Skeletal muscle tissue (tissue), 4 donors: Measurements from ENCODE around the gene FRMD4A. TPM values are rescaled to one million over a fixed set of nuclear protein-coding genes. Genes with fewer than 3 reads are reported as not detected.

Experiments used
- H3K27ac ChIP-seq: one replicate; pipeline ENCODE4 v1.7.0; 2013; ENCODE audit warnings: mild to moderate bottlenecking, low read depth, low read length, inconsistent platforms
- H3K27me3 ChIP-seq, 3 donors: one replicate each; pipeline ENCODE4 v1.7.0; 2013; ENCODE audit warnings: low read length in 3 of 3; ENCODE audit not compliant: control insufficient read depth in 3 of 3, insufficient read depth in 3 of 3
- H3K36me3 ChIP-seq, 3 donors: one replicate each; pipeline ENCODE4 v1.7.0; 2013; ENCODE audit warnings: low read length in 3 of 3; ENCODE audit not compliant: control insufficient read depth in 3 of 3, insufficient read depth in 3 of 3
- H3K4me1 ChIP-seq, 3 donors: one replicate each; pipeline ENCODE4 v1.7.0; 2013; ENCODE audit warnings: low read length in 3 of 3, mild to moderate bottlenecking in 3 of 3; ENCODE audit not compliant: control insufficient read depth in 3 of 3, insufficient read depth in 3 of 3
- H3K4me3 ChIP-seq, 3 donors: one replicate each; pipeline ENCODE4 v1.7.0; 2013; ENCODE audit warnings: low read length in 3 of 3
- H3K9ac ChIP-seq, 3 donors: one replicate each; pipeline ENCODE4 v1.7.0; 2013; ENCODE audit warnings: low read length in 3 of 3, mild to moderate bottlenecking in 3 of 3, moderate library complexity in 2 of 3, low read depth in 1 of 3
- H3K9me3 ChIP-seq, 3 donors: one replicate each; pipeline ENCODE4 v1.7.0; 2013; ENCODE audit warnings: low read length in 3 of 3; ENCODE audit not compliant: control insufficient read depth in 3 of 3
- total RNA-seq: library from RNA; depleted of rRNA; stranded (reverse); fragments of >200 nt; gene quantifications from one replicate; pipeline ENCODE4 v1.2.3, GENCODE V29; 2014
- donor health status: Osteomylitis.

The FRMD4A gene
- total RNA-seq, 1 donor from 2014 or later = 19.3 TPM

DNA sequence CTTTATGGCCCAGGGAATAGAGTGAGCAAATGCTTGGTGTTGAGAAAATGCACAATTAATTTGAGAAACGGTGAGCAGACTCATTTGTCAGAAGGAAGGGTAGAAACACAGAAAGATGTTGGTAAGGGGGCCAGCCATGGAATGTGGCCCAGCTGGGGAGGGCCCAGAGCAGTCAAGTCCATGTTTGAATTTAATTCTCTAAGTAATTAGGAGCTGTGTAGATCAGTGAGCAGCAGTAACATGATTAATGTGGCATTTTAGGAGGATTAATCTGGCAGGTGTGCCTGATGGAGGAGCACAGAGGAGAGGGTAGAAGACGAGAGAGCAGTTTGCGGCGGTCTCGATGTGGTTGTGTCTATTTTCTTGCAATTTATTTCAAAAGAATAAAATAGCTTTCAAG, 218.7 kb downstream of the FRMD4A start:
- no peaks in the 10 kb centered on the region for H3K9me3 ChIP-seq
- no peaks in the 10 kb centered on the region for H3K36me3 ChIP-seq
- H3K4me3 ChIP-seq = no peak overlapping the region
- no peaks in the 10 kb centered on the region for H3K4me1 ChIP-seq
- H3K27me3 ChIP-seq = peaks cover 0 to 5% (median 0%) of the 10 kb centered on the region in 3 donors
- no peak overlapping the region for H3K9ac ChIP-seq
- no peak overlapping the region for H3K27ac ChIP-seq

DNA sequence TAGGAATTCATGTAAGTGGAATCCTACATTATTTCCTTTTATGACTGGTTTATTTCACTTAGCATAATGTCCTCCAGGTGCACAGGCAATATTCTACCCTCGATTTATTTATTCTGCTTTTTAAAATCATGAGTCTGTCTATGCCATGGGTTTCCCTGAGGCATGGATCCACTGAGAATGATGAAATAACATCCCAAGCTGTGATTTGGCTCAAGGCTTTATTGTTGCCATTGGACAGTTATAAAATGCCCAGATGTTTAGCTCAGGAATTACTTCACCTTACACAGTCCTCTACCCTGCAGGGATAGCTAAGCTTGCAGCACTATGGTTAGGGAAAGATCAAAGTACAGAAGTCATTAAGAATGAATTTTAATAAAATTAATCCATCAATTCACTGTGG, 219.5 kb downstream of the FRMD4A start:
- no peak overlapping the region for H3K4me3 ChIP-seq
- H3K27me3 ChIP-seq = peaks cover 0 to 5% (median 0%) of the 10 kb centered on the region in 3 donors
- no peaks in the 10 kb centered on the region for H3K9me3 ChIP-seq
- no peaks in the 10 kb centered on the region for H3K4me1 ChIP-seq
- no peak overlapping the region for H3K27ac ChIP-seq
- no peak overlapping the region for H3K9ac ChIP-seq
- no peaks in the 10 kb centered on the region for H3K36me3 ChIP-seq

GRCh38 chr10:14106828-14107227, 223.9 kb downstream of the FRMD4A start:
- peaks cover 0 to 3% (median 0%) of the 10 kb centered on the region in 3 donors for H3K9me3 ChIP-seq
- H3K4me1 ChIP-seq = no peaks in the 10 kb centered on the region
- no peaks in the 10 kb centered on the region for H3K36me3 ChIP-seq
- no peaks in the 10 kb centered on the region for H3K27me3 ChIP-seq
- H3K27ac ChIP-seq = no peak overlapping the region
- H3K9ac ChIP-seq = no peak overlapping the region
- H3K4me3 ChIP-seq = no peak overlapping the region

GRCh38 chr10:14102056-14102455, 228.7 kb downstream of the FRMD4A start:
- no peaks in the 10 kb centered on the region for H3K27me3 ChIP-seq
- no peak overlapping the region for H3K9ac ChIP-seq
- H3K9me3 ChIP-seq = peaks cover 0 to 3% (median 0%) of the 10 kb centered on the region in 3 donors
- no peaks in the 10 kb centered on the region for H3K4me1 ChIP-seq
- H3K4me3 ChIP-seq = no peak overlapping the region
- H3K36me3 ChIP-seq = no peaks in the 10 kb centered on the region
- H3K27ac ChIP-seq = no peak overlapping the region

DNA sequence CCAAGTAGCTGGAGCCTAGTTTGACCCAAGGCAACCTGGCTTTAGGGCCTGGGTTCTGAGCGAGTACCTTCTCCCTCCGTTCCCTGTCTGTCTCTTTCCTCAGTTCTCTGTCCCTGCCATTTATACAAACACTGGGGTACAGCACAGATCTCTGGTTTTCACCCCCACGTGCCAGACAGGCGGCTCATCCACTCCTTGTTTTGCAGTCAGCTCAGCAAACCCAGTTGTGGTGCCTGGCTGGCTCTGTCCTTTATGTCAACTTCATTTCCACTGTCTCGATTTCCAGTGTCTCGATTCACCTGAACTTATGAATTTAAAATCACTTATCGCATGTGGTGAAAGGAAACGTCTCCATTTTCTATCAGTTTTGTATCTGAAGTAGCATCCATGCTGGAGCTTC, 230.8 kb downstream of the FRMD4A start:
- no peaks in the 10 kb centered on the region for H3K27me3 ChIP-seq
- H3K9ac ChIP-seq = no peak overlapping the region
- no peak overlapping the region for H3K27ac ChIP-seq
- peaks cover 0 to 3% (median 0%) of the 10 kb centered on the region in 3 donors for H3K9me3 ChIP-seq
- no peaks in the 10 kb centered on the region for H3K4me1 ChIP-seq
- H3K36me3 ChIP-seq = no peaks in the 10 kb centered on the region
- no peak overlapping the region for H3K4me3 ChIP-seq

- no peaks in the 10 kb centered on the region for H3K9me3 ChIP-seq
- no peak overlapping the region for H3K4me3 ChIP-seq
- no peak overlapping the region for H3K27ac ChIP-seq
- no peak overlapping the region for H3K9ac ChIP-seq
- H3K4me1 ChIP-seq = peaks cover 0 to 2% (median 0%) of the 10 kb centered on the region in 3 donors
- no peaks in the 10 kb centered on the region for H3K27me3 ChIP-seq
- H3K36me3 ChIP-seq = no peaks in the 10 kb centered on the region
These were observed 236.8 kb downstream of the FRMD4A start for GRCh38 chr10:14093730-14094484.

DNA sequence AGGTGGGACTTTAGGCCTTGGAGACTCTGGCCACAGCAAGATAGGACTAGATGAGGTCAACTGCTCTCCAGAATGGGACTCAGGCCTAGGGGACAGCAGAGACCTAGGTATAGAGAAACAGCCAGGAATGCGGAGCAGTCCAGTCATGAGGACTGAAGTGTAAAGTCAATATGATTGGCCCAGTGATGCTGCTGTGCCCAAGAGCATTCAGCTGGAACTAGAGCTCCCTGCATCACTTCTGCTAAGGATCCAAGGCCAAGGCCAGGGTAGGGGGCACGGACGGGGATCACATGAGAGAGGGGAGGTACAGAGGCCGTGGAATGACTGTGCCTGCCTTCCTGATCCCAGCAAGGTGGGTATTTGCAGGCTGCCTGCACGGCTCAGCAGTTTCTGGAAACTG, 237.9 kb downstream of the FRMD4A start:
- Histone ChIP-seq H3K9ac (no peak overlapping the region), H3K4me1 (peaks cover 0 to 2% (median 0%) of the 10 kb centered on the region in 3 donors), H3K27me3 (no peaks in the 10 kb centered on the region), H3K36me3 (no peaks in the 10 kb centered on the region), H3K4me3 (no peak overlapping the region), H3K9me3 (no peaks in the 10 kb centered on the region), H3K27ac (no peak overlapping the region)

DNA sequence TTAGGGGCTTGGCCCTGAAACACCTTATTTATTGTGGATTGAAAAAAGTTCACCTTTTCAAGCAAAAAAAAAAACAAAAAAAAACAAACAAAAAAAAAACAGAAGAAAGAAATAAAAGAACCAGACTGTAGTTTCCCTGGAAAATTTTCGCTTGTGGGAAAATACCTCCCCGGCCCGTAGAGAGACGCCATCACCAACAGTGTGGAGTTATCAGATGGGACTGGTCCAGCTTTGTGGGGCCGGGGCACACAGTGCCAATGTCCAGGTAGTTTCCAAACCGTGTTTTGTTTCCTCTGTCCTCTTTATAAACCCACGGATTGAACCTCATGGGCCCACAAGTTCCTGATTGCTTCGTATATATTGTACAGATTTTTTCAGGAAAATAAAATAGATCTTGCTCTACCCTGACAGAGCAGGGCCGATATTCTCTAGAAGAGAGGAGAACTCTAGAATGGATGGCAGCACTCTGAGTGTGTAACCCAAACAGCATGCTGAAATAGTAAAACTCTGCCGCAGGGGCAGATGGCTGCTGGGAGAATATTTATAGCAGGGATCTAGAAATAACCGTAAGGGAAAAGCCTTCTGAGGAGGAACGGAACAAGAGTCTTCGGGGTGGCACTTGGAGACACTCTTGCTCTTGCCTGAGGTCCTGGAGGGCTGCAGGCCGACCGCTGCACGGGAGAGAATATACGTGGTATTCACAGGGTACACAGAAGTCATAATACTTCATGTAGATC, 241.0 kb downstream of the FRMD4A start:
- Histone ChIP-seq H3K4me1 (peaks cover 0 to 2% (median 0%) of the 10 kb centered on the region in 3 donors), H3K9ac (no peak overlapping the region), H3K36me3 (no peaks in the 10 kb centered on the region), H3K4me3 (no peak overlapping the region), H3K27me3 (no peaks in the 10 kb centered on the region), H3K27ac (no peak overlapping the region), H3K9me3 (no peaks in the 10 kb centered on the region)

GRCh38 chr10:14087566-14087965, 243.2 kb downstream of the FRMD4A start:
- Histone ChIP-seq H3K4me3 (no peak overlapping the region), H3K4me1 (peaks cover 0 to 2% (median 0%) of the 10 kb centered on the region in 3 donors), H3K9ac (no peak overlapping the region), H3K36me3 (no peaks in the 10 kb centered on the region), H3K27me3 (no peaks in the 10 kb centered on the region), H3K27ac (no peak overlapping the region), H3K9me3 (no peaks in the 10 kb centered on the region)

GRCh38 chr10:14086596-14086995, 244.1 kb downstream of the FRMD4A start:
- Histone ChIP-seq H3K27ac (no peak overlapping the region), H3K4me1 (peaks cover 0 to 2% (median 0%) of the 10 kb centered on the region in 3 donors), H3K36me3 (no peaks in the 10 kb centered on the region), H3K27me3 (no peaks in the 10 kb centered on the region), H3K9ac (no peak overlapping the region), H3K4me3 (no peak overlapping the region), H3K9me3 (no peaks in the 10 kb centered on the region)
